GM19351 (cell line): Measurements from ENCODE around the gene RPL18.

ENCODE experiments used
- ATAC-seq: cut with Tn5 transposase; IDR thresholded peaks from one replicate; pipeline ENCODE4 v1.9.1; 2021; ENCODE audit warnings: mild to moderate bottlenecking, moderate library complexity; ENCODE audit not compliant: unreplicated experiment

The RPL18 gene

GRCh38 chr19:48630296-48631063 lies 11.5 kb upstream of the RPL18 start:
- no peak for ATAC-seq

DNA sequence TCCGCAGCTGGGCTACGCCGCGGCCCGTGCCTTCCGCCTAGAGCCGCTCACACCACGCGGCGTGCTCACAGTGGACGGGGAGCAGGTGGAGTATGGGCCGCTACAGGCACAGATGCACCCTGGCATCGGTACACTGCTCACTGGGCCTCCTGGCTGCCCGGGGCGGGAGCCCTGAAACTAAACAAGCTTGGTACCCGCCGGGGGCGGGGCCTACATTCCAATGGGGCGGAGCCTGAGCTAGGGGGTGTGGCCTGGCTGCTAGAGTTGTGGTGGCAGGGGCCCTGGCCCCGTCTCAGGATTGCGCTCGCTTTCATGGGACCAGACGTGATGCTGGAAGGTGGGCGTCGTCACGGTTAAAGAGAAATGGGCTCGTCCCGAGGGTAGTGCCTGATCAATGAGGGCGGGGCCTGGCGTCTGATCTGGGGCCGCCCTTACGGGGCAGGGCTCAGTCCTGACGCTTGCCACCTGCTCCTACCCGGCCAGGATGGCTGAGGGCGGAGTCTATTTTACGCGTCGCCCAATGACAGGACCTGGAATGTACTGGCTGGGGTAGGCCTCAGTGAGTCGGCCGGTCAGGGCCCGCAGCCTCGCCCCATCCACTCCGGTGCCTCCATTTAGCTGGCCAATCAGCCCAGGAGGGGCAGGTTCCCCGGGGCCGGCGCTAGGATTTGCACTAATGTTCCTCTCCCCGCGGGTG lies 10.8 kb upstream of the RPL18 start:
- ATAC-seq: no peak

DNA sequence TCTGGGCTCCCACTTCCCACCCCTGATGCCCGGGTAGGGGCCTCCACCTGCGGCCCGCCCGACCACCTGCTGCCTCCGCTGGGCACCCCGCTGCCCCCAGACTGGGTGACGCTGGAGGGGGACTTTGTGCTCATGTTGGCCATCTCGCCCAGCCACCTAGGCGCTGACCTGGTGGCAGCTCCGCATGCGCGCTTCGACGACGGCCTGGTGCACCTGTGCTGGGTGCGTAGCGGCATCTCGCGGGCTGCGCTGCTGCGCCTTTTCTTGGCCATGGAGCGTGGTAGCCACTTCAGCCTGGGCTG lies 10.3 kb upstream of the RPL18 start:
- no peak for ATAC-seq

DNA sequence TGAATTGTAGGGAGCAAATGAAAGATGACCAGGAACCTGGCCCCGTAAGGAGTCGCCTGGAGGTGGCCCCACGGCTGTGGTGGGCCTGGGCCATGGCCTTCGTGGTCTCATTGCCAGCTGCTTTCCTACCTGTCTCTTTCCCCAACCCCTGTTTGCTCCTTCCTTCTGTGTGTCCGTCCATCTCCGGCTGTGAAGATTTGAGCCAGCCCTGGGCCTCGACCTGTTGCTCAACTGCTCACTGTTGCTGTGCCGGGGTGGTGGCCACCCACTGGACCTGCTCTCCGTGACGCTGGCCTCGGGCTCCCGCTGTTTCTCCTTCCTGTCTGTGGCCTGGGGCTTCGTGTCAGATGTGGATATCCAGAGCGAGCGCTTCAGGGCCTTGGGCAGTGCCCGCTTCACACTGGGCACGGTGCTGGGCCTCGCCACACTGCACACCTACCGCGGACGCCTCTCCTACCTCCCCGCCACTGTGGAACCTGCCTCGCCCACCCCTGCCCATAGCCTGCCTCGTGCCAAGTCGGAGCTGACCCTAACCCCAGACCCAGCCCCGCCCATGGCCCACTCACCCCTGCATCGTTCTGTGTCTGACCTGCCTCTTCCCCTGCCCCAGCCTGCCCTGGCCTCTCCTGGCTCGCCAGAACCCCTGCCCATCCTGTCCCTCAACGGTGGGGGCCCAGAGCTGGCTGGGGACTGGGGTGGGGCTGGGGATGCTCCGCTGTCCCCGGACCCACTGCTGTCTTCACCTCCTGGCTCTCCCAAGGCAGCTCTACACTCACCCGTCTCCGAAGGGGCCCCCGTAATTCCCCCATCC lies 9.7 kb upstream of the RPL18 start:
- ATAC-seq: no peak

- ATAC-seq: no peak
Observed at GRCh38 chr19:48627865-48628314, 8.9 kb upstream of the RPL18 start.

- ATAC-seq: no peak
Observed at GRCh38 chr19:48627201-48627864, 8.4 kb upstream of the RPL18 start.

- ATAC-seq: no peak
Observed at GRCh38 chr19:48625891-48626327, 6.9 kb upstream of the RPL18 start.

GRCh38 chr19:48624791-48625723 lies 6.1 kb upstream of the RPL18 start:
- no peak for ATAC-seq

- peak; percentile 71 for ATAC-seq
Observed at GRCh38 chr19:48624067-48624594, 5.2 kb upstream of the RPL18 start.

- no peak for ATAC-seq
Observed at GRCh38 chr19:48623556-48624066, 4.6 kb upstream of the RPL18 start.

DNA sequence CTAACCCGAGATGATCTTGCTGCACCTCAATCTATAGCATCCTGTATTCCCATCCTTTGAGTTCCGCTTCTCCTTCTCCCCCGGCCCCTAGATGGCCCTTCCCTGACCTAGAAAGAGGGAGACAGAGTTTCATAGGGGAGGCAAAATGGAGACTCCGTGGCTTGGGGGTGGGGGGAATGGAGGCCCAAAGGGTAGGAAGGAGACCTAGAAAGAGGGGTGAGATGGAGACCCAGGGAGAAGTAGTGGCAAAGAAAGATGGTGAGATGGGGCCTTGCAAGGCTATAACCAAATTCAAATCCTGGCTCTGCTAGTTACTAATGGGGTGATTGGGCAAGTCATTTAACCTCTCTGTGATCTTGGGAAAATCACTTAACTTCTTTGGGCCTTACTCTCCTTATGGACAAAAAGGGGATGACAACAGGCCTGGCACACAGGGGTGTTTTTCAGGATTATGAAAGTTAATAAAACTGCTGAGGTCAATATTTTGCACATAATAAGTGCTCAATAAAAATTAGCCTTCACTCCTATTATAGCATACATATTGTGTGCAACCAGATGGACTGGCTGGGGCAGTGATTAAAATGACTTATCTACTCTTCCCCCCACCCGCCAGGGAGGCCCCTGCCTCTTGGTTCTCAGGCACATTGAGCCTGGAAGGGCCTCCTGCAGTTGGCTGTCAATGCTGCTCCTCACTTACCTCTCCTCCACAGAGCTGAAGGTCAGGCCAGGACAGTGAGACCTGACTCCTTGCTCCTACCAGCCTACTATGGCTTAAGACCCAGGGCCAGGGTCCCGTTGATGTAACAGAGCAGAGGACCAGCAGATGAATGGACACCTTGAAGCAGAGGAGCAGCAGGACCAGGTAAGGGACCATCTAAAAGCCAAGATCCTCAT lies 961 bp upstream of the RPL18 start:
- ATAC-seq: no peak

DNA sequence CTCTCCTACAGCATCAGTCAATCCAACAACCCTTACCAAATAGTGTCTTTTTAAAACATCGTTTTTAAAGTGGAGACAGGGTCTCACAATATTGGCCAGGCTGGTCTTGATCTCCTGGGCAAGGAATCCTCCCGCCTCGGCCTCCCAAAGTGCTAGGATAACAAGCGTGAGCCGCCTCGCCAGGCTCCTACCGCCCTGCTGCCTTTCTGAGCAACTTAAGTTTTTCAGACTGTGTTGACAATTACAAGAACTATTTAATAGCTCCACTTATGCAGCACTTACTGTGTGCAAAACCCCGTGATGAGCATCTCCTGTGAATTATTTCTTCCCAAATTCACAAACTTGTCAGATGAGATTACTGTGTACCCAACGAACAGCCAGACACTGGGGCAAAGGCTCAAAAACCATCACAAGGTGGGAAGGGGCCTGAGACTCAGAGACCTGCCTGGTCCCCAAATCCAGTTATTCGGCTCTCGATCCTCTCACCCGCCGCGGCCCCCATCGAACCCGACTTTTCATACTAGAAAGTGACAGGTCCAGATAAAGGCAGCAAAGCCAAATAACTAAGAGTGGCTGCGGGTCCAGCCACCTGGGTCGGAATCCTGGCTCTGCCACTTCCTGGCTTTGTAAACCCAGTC lies 581 bp downstream of the RPL18 start:
- ATAC-seq: no peak

DNA sequence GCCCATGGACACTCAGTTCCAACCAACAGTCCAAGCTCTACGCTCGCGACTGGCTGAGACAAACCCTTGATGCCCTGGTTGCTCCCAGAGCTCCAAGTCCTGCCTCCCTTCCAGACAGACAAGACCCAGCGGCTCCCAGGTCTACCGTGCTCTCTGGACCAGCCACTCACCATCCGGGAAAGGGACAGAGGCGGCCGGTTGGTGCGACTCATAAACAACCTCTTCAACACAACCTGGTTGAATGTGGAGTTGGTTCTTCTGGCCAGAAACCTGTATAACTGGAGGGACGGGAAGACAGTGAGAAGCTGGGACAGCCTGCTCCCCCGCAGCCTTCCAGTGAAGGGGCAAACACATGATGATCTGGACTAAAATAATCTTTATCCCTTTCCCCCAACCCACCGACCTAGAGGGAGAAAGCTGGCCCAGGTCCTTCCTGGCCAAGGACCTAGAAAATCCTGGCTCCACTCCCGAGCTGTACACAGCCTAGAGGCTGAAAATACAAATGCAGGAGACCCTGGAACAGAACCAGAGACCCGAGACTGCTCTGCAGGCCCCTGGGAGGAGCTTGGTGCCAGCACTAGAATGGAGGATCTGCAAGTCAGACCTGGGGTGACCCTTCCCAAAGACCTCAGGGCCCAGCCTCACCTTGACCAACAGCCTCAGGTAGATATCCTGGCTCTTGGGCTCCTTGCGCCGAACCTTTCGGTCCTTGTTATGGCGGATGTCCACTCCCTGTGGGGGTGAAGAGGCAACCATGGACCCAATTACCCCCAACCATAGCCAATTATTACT lies 1.6 kb downstream of the RPL18 start:
- ATAC-seq: no peak

DNA sequence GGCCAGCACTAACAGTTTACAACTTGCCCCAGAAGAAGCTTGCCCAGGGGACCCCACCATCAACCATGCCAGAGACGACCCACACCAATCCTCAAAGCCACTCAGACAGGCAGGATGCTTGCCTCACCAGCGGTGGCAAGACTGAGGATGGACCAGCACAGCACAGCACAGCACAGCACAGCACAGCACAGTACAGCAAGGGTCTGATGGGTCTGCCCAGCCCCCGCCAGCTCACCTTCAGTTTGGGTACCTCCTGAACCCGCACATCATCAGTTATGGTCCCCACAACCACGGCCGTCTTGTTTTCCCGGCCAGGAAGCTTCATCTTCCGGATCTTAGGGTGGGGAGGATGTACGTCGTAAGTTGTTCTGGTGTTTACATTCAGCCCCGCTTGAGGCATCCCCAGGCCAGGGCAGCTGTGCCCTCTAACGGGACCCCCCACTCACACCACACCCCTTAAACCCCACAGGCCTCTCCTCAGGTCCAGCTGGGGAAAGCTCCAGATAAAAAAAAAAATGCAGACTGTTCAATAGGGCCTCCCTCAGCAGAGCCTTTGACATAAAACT lies 2.4 kb downstream of the RPL18 start:
- ATAC-seq: no peak

DNA sequence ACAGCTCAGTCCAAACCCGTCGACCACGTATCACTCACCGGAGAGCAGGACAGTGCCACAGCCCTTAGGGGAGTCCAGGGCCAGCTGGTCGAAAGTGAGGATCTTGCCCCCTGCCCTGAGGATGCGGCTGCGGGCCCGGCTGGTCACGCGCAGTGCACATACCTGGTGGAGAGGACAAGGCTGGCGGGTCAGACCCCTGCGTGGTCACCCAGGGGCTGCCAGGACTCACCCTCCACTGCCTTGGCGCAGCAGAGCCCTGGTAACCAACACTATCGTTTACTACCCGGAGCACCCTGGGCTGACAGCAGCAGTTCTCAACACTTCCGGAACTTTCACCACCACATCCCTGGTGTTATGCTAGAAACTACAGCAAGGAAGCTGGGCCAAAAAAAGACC lies 2.9 kb downstream of the RPL18 start:
- no peak for ATAC-seq

DNA sequence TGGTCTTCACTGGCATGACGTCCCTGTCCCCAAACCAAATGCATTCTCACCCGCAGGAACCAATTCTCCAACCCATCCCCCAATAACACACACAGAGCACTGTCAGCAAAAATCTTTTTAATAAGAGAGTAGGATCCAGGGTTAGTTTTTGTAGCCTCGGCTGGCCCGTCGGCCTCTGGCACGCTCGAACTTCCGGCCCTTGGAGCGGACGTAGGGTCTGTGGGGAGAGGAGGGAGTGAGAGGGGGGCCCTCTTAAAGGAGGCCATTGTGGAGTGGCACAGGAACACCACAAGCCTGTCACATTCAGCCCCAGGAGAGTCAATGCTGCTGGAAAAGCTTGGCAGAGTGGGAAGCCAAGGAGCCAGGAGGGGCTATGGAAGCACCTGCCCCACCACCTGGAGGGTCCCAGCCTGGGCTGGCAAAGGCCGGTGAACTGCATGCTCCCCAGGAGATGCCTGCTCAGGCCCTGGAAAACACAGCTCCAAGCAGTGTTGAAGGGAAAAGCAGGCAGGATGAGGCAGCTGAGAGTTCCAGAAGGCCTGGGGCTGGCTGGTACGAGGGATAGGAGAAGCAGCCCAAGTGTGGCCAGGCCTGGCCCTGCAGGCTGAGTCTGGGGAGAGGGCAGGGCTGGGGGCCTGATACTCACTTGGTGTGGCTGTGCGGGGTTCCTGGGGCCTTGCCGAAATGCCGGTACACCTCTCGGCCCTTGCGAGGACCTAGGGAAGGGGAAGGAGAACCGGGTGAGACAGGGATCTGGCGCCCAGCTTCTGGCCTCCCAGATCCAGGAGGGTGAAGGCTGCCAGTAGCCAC lies 3.5 kb downstream of the RPL18 start:
- ATAC-seq: no peak
